OCI-LY7 (cell line): ENCODE data around the gene TRIM4. TPM values are rescaled to one million over a fixed set of nuclear protein-coding genes. Genes with fewer than 3 reads are reported as not detected.
"Not testable (repeated sequence)": the region's sequence is repeated elsewhere in the genome, so short reads cannot be mapped to it uniquely, and the experiment has no call there.

Experiments used
- BruUV-seq: library from RNA; stranded (reverse); fragments of 400-500 nt; replicated peaks from 2 replicates; lab custom pipeline; 2021; lab: Mats Ljungman, UMichigan
- CTCF ChIA-PET: fragments of 300-600 bp; sonication (Branson Sonifier 250); formaldehyde crosslinking; loops from one replicate; lab custom pipeline; 2022; ENCODE audit warnings: antibody characterized with exemption; ENCODE audit not compliant: unreplicated experiment; lab: Charles Lee
- POLR2A ChIA-PET: fragments of 300-600 bp; sonication (Branson Sonifier 250); formaldehyde crosslinking; loops from one replicate; lab custom pipeline; 2022; ENCODE audit warnings: antibody characterized with exemption; lab: Charles Lee
- DNase-seq: peaks from one replicate; pipeline ENCODE4 v3.0.0-alpha.2; 2015; ENCODE audit warnings: low spot score
- H2AFZ ChIP-seq: fragments of 200-600 bp; sonication (generic), shearing (Covaris generic); 2 replicates; pipeline ENCODE4 v1.6.1; 2014; ENCODE audit warnings: mild to moderate bottlenecking, antibody characterized with exemption, low read length, moderate library complexity
- H3K27ac ChIP-seq: fragments of 200-600 bp; sonication (generic); 2 replicates; pipeline ENCODE4 v1.5.1; 2014; ENCODE audit warnings: mixed run types, low read depth, mild to moderate bottlenecking, moderate library complexity, low read length, inconsistent platforms; ENCODE audit not compliant: poor library complexity, severe bottlenecking
- H3K36me3 ChIP-seq: fragments of 200-600 bp; sonication (generic); 2 replicates; pipeline ENCODE4 v1.6.1; 2014; ENCODE audit warnings: mild to moderate bottlenecking, antibody characterized with exemption, low read length, moderate library complexity, mixed read lengths; ENCODE audit not compliant: insufficient read depth
- H3K4me1 ChIP-seq: fragments of 200-600 bp; sonication (generic); 2 replicates; pipeline ENCODE4 v1.5.1; 2014; ENCODE audit warnings: mild to moderate bottlenecking, low read length; ENCODE audit not compliant: insufficient read depth, poor library complexity, severe bottlenecking
- H3K4me2 ChIP-seq: fragments of 200-600 bp; sonication (generic); 2 replicates; pipeline ENCODE4 v1.6.1; 2014; ENCODE audit warnings: mild to moderate bottlenecking, low read length
- H3K4me3 ChIP-seq: fragments of 200-600 bp; sonication (generic); 2 replicates; pipeline ENCODE4 v1.5.1; 2014; ENCODE audit warnings: mild to moderate bottlenecking, low read depth, low read length; ENCODE audit not compliant: poor library complexity, severe bottlenecking
- H3K79me2 ChIP-seq: fragments of 200-600 bp; sonication (generic); 2 replicates; pipeline ENCODE4 v1.6.1; 2016; ENCODE audit warnings: low read depth, mild to moderate bottlenecking, low read length, moderate library complexity, mixed read lengths; ENCODE audit not compliant: insufficient read depth
- H3K9me2 ChIP-seq: fragments of 200-600 bp; sonication (generic); 2 replicates; pipeline ENCODE4 v1.6.1; 2016; ENCODE audit warnings: mild to moderate bottlenecking, low read length, mixed read lengths; ENCODE audit not compliant: insufficient read depth
- H3K9me3 ChIP-seq: fragments of 200-600 bp; sonication (generic); 2 replicates; pipeline ENCODE4 v1.6.1; 2014; ENCODE audit warnings: mild to moderate bottlenecking, mixed run types, low read length, mixed read lengths
- H4K20me1 ChIP-seq: fragments of 200-600 bp; sonication (generic); 2 replicates; pipeline ENCODE4 v1.6.1; 2014; ENCODE audit warnings: mild to moderate bottlenecking, antibody characterized with exemption, low read length, moderate library complexity, mixed read lengths; ENCODE audit not compliant: insufficient read depth
- CTCF ChIP-seq: fragments of 200-600 bp; sonication (generic); conservative IDR thresholded peaks from 2 replicates; pipeline ENCODE4 v1.5.1; 2014; ENCODE audit warnings: mild to moderate bottlenecking, antibody characterized with exemption, low read length, moderate library complexity, mixed read lengths
- EZH2phosphoT487 ChIP-seq: fragments of 200-600 bp; sonication (generic); IDR thresholded peaks from 2 replicates; pipeline ENCODE4 v1.6.1; 2018; ENCODE audit warnings: low read depth, borderline replicate concordance, mild to moderate bottlenecking, mixed run types, antibody characterized with exemption, low read length, moderate library complexity, mixed read lengths
- intact Hi-C: fragments of 100-400 bp; cut with micrococcal nuclease; formaldehyde crosslinking; loops from one replicate; pipeline ENCODE4 v1.10.0; 2022; ENCODE audit not compliant: unreplicated experiment
- total RNA-seq, 2 experiments: library from RNA; depleted of rRNA in 1 of 2; stranded (reverse); fragments of >200 nt in 1 of 2; shearing (Covaris generic) in 1 of 2; gene quantifications; 2 replicates each; pipeline ENCODE4 v1.2.3, GENCODE V29; 2014 to 2022

The TRIM4 gene
- total RNA-seq, 2 experiments from 2014 or later: 7.5 to 22.5 TPM

- Histone ChIP-seq H4K20me1 (no peaks in the 10 kb centered on the region), H3K9me2 (no peaks in the 10 kb centered on the region), H3K36me3 (no peaks in the 10 kb centered on the region), H2AFZ (no peak overlapping the region), H3K4me2 (no peak overlapping the region), H3K4me3 (no peak overlapping the region), H3K4me1 (no peaks in the 10 kb centered on the region), H3K27ac (no peak overlapping the region), H3K9me3 (no peaks in the 10 kb centered on the region), H3K79me2 (no peaks in the 10 kb centered on the region)
- intact Hi-C loops: no loop called here
- DNase-seq: no peak
- ChIA-PET CTCF (no interaction called here), POLR2A (no interaction called here)
- TF ChIP-seq CTCF (no peak), EZH2phosphoT487 (no peak)
- no TSS peak for BruUV-seq
These were observed 51.1 kb downstream of the TRIM4 start for GRCh38 chr7:99868246-99868645.

- POLR2A ChIA-PET: interaction anchor here (0.6 kb wide), 1 partner anchor 1311 kb away, joined by 3 read pairs; no protein-coding TSS in a partner anchor
- H3K36me3 ChIP-seq, H3K79me2 ChIP-seq, DNase-seq, BruUV-seq, H3K27ac ChIP-seq, H2AFZ ChIP-seq, H3K4me1 ChIP-seq, H4K20me1 ChIP-seq, H3K9me2 ChIP-seq, H3K9me3 ChIP-seq, H3K4me3 ChIP-seq, H3K4me2 ChIP-seq, CTCF ChIA-PET, intact Hi-C loops: not testable (repeated sequence)
These were observed 51.9 kb downstream of the TRIM4 start for GRCh38 chr7:99867477-99867876.

GRCh38 chr7:99863847-99864440 lies 55.4 kb downstream of the TRIM4 start:
- TF ChIP-seq EZH2phosphoT487 (no peak), CTCF (no peak)
- Histone ChIP-seq H3K79me2 (no peaks in the 10 kb centered on the region), H3K36me3 (no peaks in the 10 kb centered on the region), H3K9me2 (no peaks in the 10 kb centered on the region), H3K4me2 (no peak overlapping the region), H3K27ac (no peak overlapping the region), H3K9me3 (no peaks in the 10 kb centered on the region), H2AFZ (no peak overlapping the region), H4K20me1 (no peaks in the 10 kb centered on the region), H3K4me1 (no peaks in the 10 kb centered on the region), H3K4me3 (no peak overlapping the region)
- POLR2A ChIA-PET: interaction anchor here (1.1 kb wide), 1 partner anchor 56 kb away, joined by 4 read pairs; no protein-coding TSS in a partner anchor
- DNase-seq: no peak
- no TSS peak for BruUV-seq
- CTCF ChIA-PET: no interaction called here
- intact Hi-C loops: no loop called here
